IMR-90 (cell line): ENCODE data around the gene EXOC4. TPM values are rescaled to one million over a fixed set of nuclear protein-coding genes. Genes with fewer than 3 reads are reported as not detected.

Experiments used
- ATAC-seq: fragments of 200-7000 bp; cut with Tn5 transposase; 2 replicates; pipeline ENCODE4 v1.9.1; 2020; ENCODE audit warnings: low read depth, mild to moderate bottlenecking, moderate library complexity
- BruUV-seq: library from RNA; stranded (reverse); fragments of 400-500 nt; replicated peaks from 2 replicates; lab custom pipeline; 2021; lab: Mats Ljungman, UMichigan
- CTCF ChIA-PET: fragments of 300-600 bp; formaldehyde crosslinking; extraction: SDS; loops from one replicate; lab custom pipeline; 2021; ENCODE audit warnings: antibody characterized with exemption; lab: Yijun Ruan, JAX
- POLR2A ChIA-PET: fragments of 300-600 bp; sonication (Branson Sonifier 250); formaldehyde crosslinking; loops from one replicate; lab custom pipeline; 2022; ENCODE audit warnings: antibody characterized with exemption; ENCODE audit not compliant: unreplicated experiment; lab: Charles Lee
- DNase-seq: peaks from one replicate; pipeline ENCODE4 v3.0.0; 2013
- H2AFZ ChIP-seq: replicated peaks from 2 replicates; pipeline ENCODE3; 2013; ENCODE audit warnings: low read length, mild to moderate bottlenecking; ENCODE audit not compliant: poor library complexity
- H2AK5ac ChIP-seq: 2 replicates; pipeline ENCODE4 v1.6.1; 2013; ENCODE audit warnings: low read depth, low read length, inconsistent platforms
- H2AK9ac ChIP-seq: replicated peaks from 2 replicates; pipeline ENCODE3; 2013; ENCODE audit warnings: mild to moderate bottlenecking, low read depth, low read length, moderate library complexity; ENCODE audit not compliant: poor library complexity
- H2BK120ac ChIP-seq: 2 replicates; pipeline ENCODE4 v1.6.1; 2013; ENCODE audit warnings: low read depth, low read length, inconsistent platforms
- H2BK15ac ChIP-seq: 3 replicates; pipeline ENCODE4 v1.6.1; 2013; ENCODE audit warnings: low read depth, low read length, inconsistent platforms
- H2BK20ac ChIP-seq: 2 replicates; pipeline ENCODE4 v1.6.1; 2013; ENCODE audit warnings: low read depth, mild to moderate bottlenecking, inconsistent platforms, low read length, moderate library complexity
- H2BK5ac ChIP-seq: 2 replicates; pipeline ENCODE4 v1.6.1; 2013; ENCODE audit warnings: mild to moderate bottlenecking, low read depth, low read length, inconsistent platforms; ENCODE audit not compliant: poor library complexity, severe bottlenecking
- H3K14ac ChIP-seq: replicated peaks from 2 replicates; pipeline ENCODE4 v1.6.1; 2013; ENCODE audit warnings: low read depth, low read length, inconsistent platforms
- H3K18ac ChIP-seq: 2 replicates; pipeline ENCODE4 v1.6.1; 2013; ENCODE audit warnings: low read depth, low read length, control low read depth
- H3K23ac ChIP-seq: 2 replicates; pipeline ENCODE4 v1.6.1; 2013; ENCODE audit warnings: low read depth, low read length, inconsistent platforms
- H3K27ac ChIP-seq: 2 replicates; pipeline ENCODE4 v1.5.1; 2013; ENCODE audit warnings: mild to moderate bottlenecking, control low read depth, low read length; ENCODE audit not compliant: insufficient read depth
- H3K27me3 ChIP-seq: 2 replicates; pipeline ENCODE4 v1.6.1; 2013; ENCODE audit warnings: low read length; ENCODE audit not compliant: control insufficient read depth, insufficient read depth
- H3K36me3 ChIP-seq: 2 replicates; pipeline ENCODE4 v1.6.1; 2013; ENCODE audit warnings: low read length, mixed read lengths; ENCODE audit not compliant: control insufficient read depth, insufficient read depth
- H3K4ac ChIP-seq: 2 replicates; pipeline ENCODE4 v1.6.1; 2013; ENCODE audit warnings: low read depth, low read length, inconsistent platforms
- H3K4me1 ChIP-seq: 2 replicates; pipeline ENCODE4 v1.6.1; 2013; ENCODE audit warnings: low read length, mixed read lengths; ENCODE audit not compliant: control insufficient read depth, insufficient read depth
- H3K4me2 ChIP-seq: 2 replicates; pipeline ENCODE4 v1.6.1; 2013; ENCODE audit warnings: low read depth, mild to moderate bottlenecking, control low read depth, low read length, moderate library complexity
- H3K4me3 ChIP-seq: 2 replicates; pipeline ENCODE4 v1.5.1; 2013; ENCODE audit warnings: low read depth, mild to moderate bottlenecking, control low read depth, low read length, moderate library complexity; ENCODE audit not compliant: insufficient read depth
- H3K56ac ChIP-seq: 2 replicates; pipeline ENCODE4 v1.6.1; 2013; ENCODE audit warnings: low read length, inconsistent platforms; ENCODE audit not compliant: insufficient read depth; ENCODE audit errors: extremely low read depth
- H3K79me1 ChIP-seq, 2 experiments: 2 replicates each; pipeline ENCODE4 v1.6.1; 2013; ENCODE audit warnings: low read length in 2 of 2, inconsistent platforms in 1 of 2, low read depth in 1 of 2
- H3K9ac ChIP-seq: 2 replicates; pipeline ENCODE4 v1.6.1; 2013; ENCODE audit warnings: low read depth, low read length, control low read depth
- H3K9me1 ChIP-seq: 2 replicates; pipeline ENCODE4 v1.6.1; 2013; ENCODE audit warnings: low read length, inconsistent platforms; ENCODE audit not compliant: insufficient read depth
- H3K9me3 ChIP-seq: 2 replicates; pipeline ENCODE4 v1.6.1; 2013; ENCODE audit warnings: low read length; ENCODE audit not compliant: control insufficient read depth, insufficient read depth
- H4K20me1 ChIP-seq: 2 replicates; pipeline ENCODE4 v1.6.1; 2013; ENCODE audit warnings: low read length, inconsistent platforms; ENCODE audit not compliant: insufficient read depth
- H4K5ac ChIP-seq: 2 replicates; pipeline ENCODE4 v1.6.1; 2013; ENCODE audit warnings: mild to moderate bottlenecking, low read depth, low read length, control low read depth
- H4K8ac ChIP-seq, 2 experiments: 2 replicates each; pipeline ENCODE4 v1.6.1; 2013; ENCODE audit warnings: low read depth in 2 of 2, low read length in 2 of 2, control low read depth in 1 of 2, inconsistent platforms in 1 of 2
- H4K91ac ChIP-seq: 2 replicates; pipeline ENCODE4 v1.6.1; 2013; ENCODE audit warnings: low read depth, low read length, inconsistent platforms; ENCODE audit not compliant: insufficient read depth
- BHLHE40 ChIP-seq: fragments of 150-350 bp; IDR thresholded peaks from 2 replicates; pipeline ENCODE4 v1.6.1; 2016; ENCODE audit warnings: mild to moderate bottlenecking, low read depth, low read length
- MAFK ChIP-seq: IDR thresholded peaks from 2 replicates; pipeline ENCODE4 v1.6.1; 2012; ENCODE audit warnings: low read depth, low read length, improper control_type of control experiment
- RAD21 ChIP-seq: IDR thresholded peaks from 2 replicates; pipeline ENCODE4 v1.6.1; 2012; ENCODE audit warnings: low read length, improper control_type of control experiment
- RFX5 ChIP-seq: IDR thresholded peaks from 2 replicates; pipeline ENCODE4 v1.8.0; 2012; ENCODE audit warnings: low read depth, mild to moderate bottlenecking, low read length, moderate library complexity
- SMC3 ChIP-seq: fragments of 150-350 bp; IDR thresholded peaks from 2 replicates; pipeline ENCODE4 v1.6.1; 2016; ENCODE audit warnings: low read depth, mild to moderate bottlenecking, antibody characterized with exemption, low read length, moderate library complexity
- WGBS, 2 experiments: methylation state at CpG; one replicate each; pipeline versions ENCODE4 v1.1.5 to v1.1.7; 2013; ENCODE audit warnings: missing lambda C conversion rate in 2 of 2; ENCODE audit not compliant: insufficient read length in 1 of 2; ENCODE audit errors: extremely low coverage in 2 of 2; 5-methylcytosine and 5-hydroxymethylcytosine counted together
- dilution Hi-C: fragments of 300-500 bp; cut with HindIII; formaldehyde crosslinking; loops from one replicate; pipeline ENCODE4 v1.14.3; 2018; ENCODE audit warnings: low sequenced_read_pairs; ENCODE audit not compliant: unreplicated experiment
- in situ Hi-C: fragments of 300-500 bp; cut with MboI; formaldehyde crosslinking; loops from 3 replicates; pipeline ENCODE4 v1.14.3; 2019; ENCODE audit warnings: low sequenced_read_pairs, inconsistent platforms, mixed read lengths
- intact Hi-C: fragments of 100-400 bp; cut with micrococcal nuclease; formaldehyde crosslinking; loops from 2 replicates; pipeline ENCODE4 v1.10.0; 2022
- polyA plus RNA-seq, 3 experiments: library from polyadenylated mRNA; depleted of rRNA; stranded (reverse); fragments of >200 nt; gene quantifications; 2 replicates each; pipeline ENCODE4 v1.2.3, GENCODE V29; 2012; ENCODE audit warnings: low replicate concordance in 1 of 3
- total RNA-seq: library from RNA; depleted of rRNA; stranded (reverse); fragments of >200 nt; gene quantifications from 2 replicates; pipeline ENCODE4 v1.2.3, GENCODE V29; 2012
- TF ChIP-seq, protein P1 (sequence below): conservative IDR thresholded peaks from 2 replicates; pipeline ENCODE4 v1.5.1; 2012; ENCODE audit warnings: mild to moderate bottlenecking, low read depth, low read length, improper control_type of control experiment

Gene EXOC4
- total and polyA plus RNA-seq, 2 of the 4 experiments (the other 2 are of a cell fraction) = 25.4 to 94.6 TPM

DNA sequence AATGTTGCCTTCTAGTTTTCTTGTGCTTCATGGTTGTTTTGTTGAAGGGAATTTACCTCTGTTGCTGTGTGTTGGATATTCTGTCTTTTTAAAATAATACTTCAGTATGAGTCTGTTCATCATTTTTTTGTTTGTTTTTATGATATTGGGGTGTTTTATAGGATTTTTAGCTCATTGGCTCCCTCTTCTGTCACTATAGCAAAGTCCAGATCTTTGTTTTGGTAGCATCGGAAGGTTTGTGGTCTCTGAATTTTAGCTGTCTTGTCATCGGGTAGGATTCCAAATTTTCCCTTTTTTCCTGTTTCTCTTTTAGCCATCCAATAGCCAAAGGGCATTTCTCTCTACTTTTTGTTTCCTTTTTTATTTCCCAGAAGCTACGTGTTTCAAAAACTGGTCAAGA lies 91.4 kb downstream of the EXOC4 start:
- dilution Hi-C loops = no loop called here
- no peak overlapping the region for H3K23ac ChIP-seq

More for the DNA sequence above, 91.4 kb downstream of the EXOC4 start:
- no peak overlapping the region for H2BK5ac ChIP-seq
- no TSS peak for BruUV-seq
- H3K27me3 ChIP-seq = no peaks in the 10 kb centered on the region
- TF ChIP-seq BHLHE40 (no peak), MAFK (no peak), SMC3 (peak; percentile 59), RAD21 (peak; percentile 64), RFX5 (no peak)
- TF ChIP-seq, protein P1, sequence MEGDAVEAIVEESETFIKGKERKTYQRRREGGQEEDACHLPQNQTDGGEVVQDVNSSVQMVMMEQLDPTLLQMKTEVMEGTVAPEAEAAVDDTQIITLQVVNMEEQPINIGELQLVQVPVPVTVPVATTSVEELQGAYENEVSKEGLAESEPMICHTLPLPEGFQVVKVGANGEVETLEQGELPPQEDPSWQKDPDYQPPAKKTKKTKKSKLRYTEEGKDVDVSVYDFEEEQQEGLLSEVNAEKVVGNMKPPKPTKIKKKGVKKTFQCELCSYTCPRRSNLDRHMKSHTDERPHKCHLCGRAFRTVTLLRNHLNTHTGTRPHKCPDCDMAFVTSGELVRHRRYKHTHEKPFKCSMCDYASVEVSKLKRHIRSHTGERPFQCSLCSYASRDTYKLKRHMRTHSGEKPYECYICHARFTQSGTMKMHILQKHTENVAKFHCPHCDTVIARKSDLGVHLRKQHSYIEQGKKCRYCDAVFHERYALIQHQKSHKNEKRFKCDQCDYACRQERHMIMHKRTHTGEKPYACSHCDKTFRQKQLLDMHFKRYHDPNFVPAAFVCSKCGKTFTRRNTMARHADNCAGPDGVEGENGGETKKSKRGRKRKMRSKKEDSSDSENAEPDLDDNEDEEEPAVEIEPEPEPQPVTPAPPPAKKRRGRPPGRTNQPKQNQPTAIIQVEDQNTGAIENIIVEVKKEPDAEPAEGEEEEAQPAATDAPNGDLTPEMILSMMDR = peak; percentile 63
- H3K4ac ChIP-seq = no peak overlapping the region
- POLR2A ChIA-PET = no interaction called here
- no peaks in the 10 kb centered on the region for H3K4me1 ChIP-seq
- no peak overlapping the region for H3K9ac ChIP-seq
- no peak overlapping the region for H3K18ac ChIP-seq
- H3K14ac ChIP-seq = no peak overlapping the region
- no peak overlapping the region for H2BK15ac ChIP-seq
- peaks cover 6 to 7% of the 10 kb centered on the region in 2 experiments; a peak in 2 of 4 replicates for H3K79me1 ChIP-seq
- H3K4me2 ChIP-seq = no peak overlapping the region
- H4K5ac ChIP-seq = no peak overlapping the region
- H3K36me3 ChIP-seq = no peaks in the 10 kb centered on the region
- CTCF ChIA-PET = interaction anchor here (0.6 to 1.4 kb wide), 7 partner anchors 10 to 672 kb away, joined by 3 to 5 read pairs (median 3); no protein-coding TSS in a partner anchor
- H2BK20ac ChIP-seq = no peak overlapping the region
- H2AFZ ChIP-seq = no peak overlapping the region
- H2AK5ac ChIP-seq = no peak overlapping the region
- H4K20me1 ChIP-seq = no peaks in the 10 kb centered on the region
- in situ Hi-C loops = no loop called here
- no peak overlapping the region for H3K27ac ChIP-seq
- WGBS, 2 experiments = no CpG with 5 or more reads among the region's 3 CpGs
- ATAC-seq = peak; percentile 59
- no peak overlapping the region for H2AK9ac ChIP-seq
- no peak overlapping the region for H3K56ac ChIP-seq
- peak; percentile 32 for DNase-seq
- H3K9me1 ChIP-seq = no peaks in the 10 kb centered on the region
- H3K9me3 ChIP-seq = no peaks in the 10 kb centered on the region
- no peak overlapping the region for H4K91ac ChIP-seq
- H3K4me3 ChIP-seq = no peak overlapping the region
- H2BK120ac ChIP-seq = no peak overlapping the region
- H4K8ac ChIP-seq = no peak overlapping the region
- intact Hi-C loops = loop anchor here (1.0 to 10.0 kb wide), 4 partner anchors 634 to 1026 kb away; no protein-coding TSS in a partner anchor
